G401 (cell line): ENCODE measurements around the gene SETD6. TPM values are rescaled to one million over a fixed set of nuclear protein-coding genes. Genes with fewer than 3 reads are reported as not detected.
A peak's percentile ranks its signal among the peaks of the same experiment; 100 is the strongest.
"Not testable (repeated sequence)": the region's sequence is repeated elsewhere in the genome, so short reads cannot be mapped to it uniquely, and the experiment has no call there.

Experiments
- DNase-seq: peaks from one replicate; pipeline ENCODE4 v3.0.0-alpha.2; 2015; ENCODE audit warnings: low spot score
- in situ Hi-C: cut with HindIII; loops from 2 replicates; pipeline ENCODE4 v1.10.0; 2016; ENCODE audit warnings: low sequenced_read_pairs, mixed read lengths
- total RNA-seq: library from RNA; depleted of rRNA; stranded (reverse); fragments of >200 nt; shearing (Covaris generic); gene quantifications from 2 replicates; pipeline ENCODE4 v1.2.3, GENCODE V29; 2014; rRNA removed

SETD6 gene, protein sequence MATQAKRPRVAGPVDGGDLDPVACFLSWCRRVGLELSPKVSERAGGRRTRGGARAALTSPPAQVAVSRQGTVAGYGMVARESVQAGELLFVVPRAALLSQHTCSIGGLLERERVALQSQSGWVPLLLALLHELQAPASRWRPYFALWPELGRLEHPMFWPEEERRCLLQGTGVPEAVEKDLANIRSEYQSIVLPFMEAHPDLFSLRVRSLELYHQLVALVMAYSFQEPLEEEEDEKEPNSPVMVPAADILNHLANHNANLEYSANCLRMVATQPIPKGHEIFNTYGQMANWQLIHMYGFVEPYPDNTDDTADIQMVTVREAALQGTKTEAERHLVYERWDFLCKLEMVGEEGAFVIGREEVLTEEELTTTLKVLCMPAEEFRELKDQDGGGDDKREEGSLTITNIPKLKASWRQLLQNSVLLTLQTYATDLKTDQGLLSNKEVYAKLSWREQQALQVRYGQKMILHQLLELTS
- 18.6 and 21.3 TPM in 2 replicates for total RNA-seq

DNA sequence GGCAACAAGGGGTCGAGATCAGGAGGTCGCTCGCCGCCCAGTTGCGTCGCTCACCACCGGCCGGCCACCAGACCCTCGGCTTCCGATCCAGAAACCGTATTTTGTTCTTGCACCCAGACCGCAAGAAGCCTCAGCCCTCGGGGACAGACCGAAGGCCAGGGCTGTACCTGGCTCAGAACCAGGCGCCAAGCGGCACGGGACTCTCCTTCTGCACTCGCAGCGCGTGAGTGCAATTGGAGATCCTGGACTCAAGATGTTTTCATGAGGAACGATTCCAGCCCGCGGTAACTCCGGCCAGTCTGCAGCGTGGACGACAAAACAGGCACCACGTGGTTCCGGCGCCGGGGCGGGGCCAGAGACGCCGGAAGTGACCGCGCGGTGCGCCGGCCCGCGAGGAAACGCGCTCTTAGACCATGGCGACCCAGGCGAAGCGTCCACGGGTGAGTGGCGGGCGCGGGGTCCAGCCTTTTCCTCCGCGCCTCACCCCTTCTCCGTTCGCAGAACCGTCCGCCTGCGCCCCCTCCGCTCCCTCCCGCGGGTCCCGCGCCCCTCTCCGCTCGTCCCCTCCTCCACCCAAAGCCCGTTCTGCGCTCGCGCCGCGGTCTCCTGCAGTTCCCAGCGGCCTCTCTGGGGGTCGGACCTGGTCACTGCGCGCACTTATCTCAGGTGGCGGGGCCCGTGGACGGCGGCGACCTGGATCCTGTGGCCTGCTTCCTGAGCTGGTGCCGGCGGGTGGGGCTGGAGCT lies at the start of gene SETD6:
Gene SETD6 (plus strand): TSS at position 393 of the 746 bp plus-strand sequence. CDS start 21 bp downstream, at position 414.
- in situ Hi-C loops, result no loop called here

DNA sequence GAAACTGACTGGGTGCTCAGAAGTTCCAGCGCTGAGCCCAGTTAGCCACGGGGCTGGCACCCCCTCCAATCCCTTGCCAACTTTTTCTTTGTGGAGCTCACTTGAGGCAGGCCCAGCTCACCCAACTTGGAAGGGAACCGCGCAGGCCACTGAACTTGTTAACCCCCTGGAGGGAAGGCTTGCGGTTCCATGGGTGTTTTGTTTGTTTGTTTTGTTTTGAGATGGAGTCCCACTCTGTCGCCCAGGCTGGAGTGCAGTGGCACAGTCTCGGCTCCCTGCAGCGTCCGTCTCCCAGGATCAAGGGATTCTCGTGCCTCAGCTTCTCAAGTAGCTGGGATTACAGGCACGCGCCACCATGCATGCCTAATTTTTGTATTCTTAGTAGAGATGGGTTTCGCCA lies 49.5 kb upstream of the SETD6 start:
- DNase-seq, result no peak
- in situ Hi-C loops, result no loop called here

More for the DNA sequence above, at the start of gene SETD6:
- peak; percentile 90 for DNase-seq

DNA sequence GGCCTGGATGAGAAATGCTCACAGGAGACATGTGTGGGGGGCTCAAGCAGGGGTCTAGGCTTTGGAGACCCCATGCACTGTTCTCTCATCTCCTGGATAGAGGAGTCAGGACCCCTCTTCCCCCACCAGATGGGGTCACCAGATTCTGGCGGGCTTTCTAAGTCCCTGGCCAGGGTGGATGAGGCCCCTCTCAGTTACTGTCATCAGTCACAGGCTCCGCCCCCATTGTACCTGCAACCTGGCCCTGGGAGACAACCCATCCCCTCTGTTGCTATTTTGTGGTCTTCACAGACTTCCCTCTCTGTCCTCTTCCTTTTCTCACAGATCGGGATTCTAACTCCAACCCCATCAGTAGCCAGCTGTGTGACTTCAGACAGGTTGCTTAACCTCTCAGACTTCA lies 48.9 kb upstream of the SETD6 start:
- in situ Hi-C loops, result no loop called here
- peak; percentile 33 for DNase-seq

DNA sequence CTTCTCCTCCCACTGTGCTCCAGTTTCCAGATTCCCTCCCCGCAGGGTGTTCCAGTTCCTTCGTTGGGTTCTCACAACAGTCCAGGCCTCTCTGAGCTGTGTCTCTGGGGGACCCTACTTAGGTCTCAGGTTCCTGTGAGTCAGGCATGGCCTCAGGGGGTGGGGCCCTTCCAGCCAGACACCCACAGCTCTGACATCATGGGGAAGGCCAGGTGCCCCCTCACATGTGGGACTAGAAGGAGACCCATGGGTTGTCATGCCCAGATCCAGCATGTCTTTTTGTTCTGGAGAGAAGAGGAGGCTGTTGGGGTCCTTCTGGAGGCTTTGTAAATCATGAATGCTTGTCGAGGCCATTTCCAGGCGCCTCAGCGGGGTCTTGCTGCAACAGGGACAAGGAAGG lies 47.4 kb upstream of the SETD6 start:
- no peak for DNase-seq
- in situ Hi-C loops, result no loop called here

DNA sequence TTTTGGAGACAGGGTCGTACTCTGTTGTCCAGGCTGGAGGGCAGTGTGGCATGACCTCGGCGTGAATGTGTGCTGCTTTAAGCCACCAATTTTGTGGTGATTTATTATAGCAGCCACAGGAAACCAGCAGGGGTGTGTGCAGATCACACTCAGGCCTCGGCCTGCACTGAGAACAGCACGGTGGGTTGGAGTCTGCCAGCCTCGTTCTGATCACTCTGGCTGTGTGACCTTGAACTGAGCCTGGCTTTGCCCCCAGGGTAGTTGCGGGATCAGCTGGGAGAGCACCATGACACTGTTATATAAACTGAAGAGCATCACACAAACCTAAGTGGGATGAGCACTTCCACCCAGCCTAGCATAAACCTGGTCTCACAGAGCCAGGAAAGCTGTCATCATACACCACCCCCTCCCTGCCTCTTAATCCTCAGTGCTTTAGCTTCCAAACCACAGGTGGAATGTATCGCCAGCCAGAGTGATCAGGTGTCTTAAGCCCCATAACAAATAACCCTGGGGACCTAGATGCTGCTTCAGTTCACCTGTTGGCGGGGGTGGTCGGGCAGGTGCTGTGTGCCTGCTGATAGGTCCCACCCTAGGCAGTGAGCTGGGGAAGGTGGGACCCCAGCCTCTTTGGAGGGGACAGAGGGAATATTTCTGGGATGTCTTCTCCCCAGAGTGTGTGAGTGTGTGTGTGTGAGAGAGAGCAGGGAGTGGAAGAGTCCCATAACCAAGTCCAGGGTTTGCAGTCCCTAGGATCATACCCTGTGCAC lies 43.9 kb upstream of the SETD6 start:
- in situ Hi-C loops, result no loop called here

DNA sequence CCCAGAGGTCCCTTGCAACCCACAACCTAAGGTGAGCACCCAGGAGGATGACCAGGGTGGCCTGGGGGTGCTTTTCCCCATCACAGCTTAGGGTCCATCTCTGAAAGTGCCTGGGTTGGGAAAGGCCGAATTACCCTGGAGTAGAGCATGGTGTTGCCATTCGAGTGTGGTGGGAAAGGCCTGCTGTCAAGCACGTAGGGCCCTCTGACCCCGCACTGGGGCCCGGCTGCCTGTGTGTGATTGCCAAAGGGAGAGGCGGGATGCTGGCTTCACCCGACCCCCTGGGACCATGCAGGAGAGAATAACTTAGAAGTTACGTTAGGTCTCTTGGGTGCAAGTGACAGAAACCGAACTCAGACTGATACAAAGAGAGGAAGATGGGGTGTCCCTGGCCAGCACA lies 43.1 kb upstream of the SETD6 start:
- no peak for DNase-seq
- in situ Hi-C loops, result no loop called here

More for the DNA sequence above, 43.9 kb upstream of the SETD6 start:
- peak; percentile 51 for DNase-seq

DNA sequence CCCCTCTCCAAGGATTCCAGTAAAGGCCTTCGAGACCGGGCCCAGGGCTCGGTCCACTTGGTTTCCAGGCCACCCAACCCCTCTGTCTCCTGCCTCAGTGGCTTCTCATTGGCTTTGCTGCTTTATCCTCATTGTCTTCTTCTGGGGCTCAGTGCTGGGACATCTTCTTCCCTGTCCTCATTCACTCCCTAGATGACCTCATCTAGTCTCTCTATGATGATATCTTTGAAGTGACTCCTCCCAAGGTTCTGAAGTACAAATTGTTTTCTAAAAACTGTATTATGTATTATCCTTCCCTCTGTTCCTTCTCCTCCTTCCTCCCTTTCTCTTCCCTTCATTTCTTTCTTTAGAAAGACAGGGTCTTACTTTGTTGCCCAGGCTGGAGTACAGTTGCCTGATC lies 42.5 kb upstream of the SETD6 start:
- in situ Hi-C loops, result no loop called here
- DNase-seq, result no peak

DNA sequence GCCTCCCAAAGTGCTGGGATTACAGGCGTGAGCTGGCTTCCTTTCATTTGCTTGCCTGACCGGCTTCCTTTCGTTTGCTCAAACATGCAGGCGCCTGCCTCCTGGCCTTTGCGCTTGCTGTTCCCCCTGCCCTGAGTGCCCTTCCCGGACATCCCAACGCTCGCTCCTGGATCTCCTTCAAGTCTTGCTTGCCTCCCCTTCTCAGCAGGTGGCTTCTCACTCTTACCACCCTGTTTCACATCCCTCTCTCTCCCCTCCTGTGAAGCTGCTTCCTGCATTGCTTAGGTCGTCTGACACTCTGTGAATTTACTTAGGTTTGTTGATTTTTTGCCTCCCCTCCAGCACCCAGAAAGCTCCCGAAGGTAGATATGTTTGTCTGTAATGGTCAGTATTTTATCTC lies 41.0 kb upstream of the SETD6 start:
- no peak for DNase-seq
- in situ Hi-C loops, result no loop called here

DNA sequence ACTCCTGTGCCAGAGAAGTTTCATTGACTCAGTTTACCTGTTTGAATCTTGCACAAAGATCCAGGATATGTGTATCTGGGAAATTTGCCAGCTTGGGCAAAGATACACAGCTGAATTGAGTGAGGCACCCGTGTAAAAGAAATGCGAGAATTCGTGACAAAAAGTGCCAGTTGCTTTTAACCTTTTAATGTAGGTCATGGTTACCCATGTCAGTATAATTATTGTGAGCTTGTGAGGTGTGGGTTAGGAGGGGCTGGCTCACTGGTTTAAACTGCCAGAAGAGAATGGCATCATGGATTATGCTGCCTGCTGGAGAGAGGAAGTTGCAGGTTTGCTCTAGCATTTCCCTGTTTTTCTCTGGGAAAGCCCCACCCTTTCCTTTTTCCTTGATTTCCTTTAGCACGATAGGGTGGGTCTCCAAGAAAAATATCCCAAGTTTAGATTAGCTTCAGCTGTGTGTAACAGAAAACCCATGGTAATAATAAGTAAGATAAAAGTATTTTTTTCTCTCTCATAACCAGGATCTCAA lies 40.2 kb upstream of the SETD6 start:
- in situ Hi-C loops, result no loop called here
- DNase-seq, result no peak

DNA sequence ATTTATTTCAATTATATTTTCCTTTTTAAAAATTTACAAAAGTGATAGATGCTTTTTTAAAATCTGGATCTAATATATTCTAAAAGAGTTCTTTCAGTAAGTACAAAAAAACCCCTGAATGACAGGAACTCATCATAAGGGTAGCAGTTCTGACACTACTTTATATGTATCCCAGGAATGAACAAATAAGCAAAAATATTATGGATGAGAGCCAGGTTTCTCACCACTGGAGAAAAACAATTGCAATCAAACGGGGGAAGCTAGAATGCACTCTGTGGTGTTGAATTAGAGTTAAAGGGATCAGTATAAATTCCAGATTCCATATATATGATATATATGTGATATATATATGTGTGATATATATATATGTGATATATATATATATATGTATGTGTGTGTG lies 38.5 kb upstream of the SETD6 start:
- in situ Hi-C loops, result no loop called here
- no peak for DNase-seq

DNA sequence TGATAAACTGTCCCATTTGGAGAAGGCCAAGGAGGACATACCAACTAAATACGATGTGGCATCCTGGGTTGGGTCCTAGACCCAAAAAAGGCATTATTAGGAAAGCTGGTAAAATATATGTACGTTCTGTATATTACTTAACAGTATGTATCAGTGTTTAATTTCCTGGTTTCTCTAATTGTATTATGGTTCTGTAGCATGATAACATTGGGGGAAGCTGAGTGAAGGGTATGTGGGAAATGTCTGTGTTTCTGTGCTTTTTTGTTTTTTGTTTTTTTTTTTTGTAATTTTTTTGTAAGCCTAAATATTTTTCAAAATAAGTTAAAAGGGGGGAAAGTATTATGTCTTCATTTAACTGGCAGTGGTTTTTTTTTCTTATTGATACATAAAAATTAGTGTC lies 36.9 kb upstream of the SETD6 start:
- DNase-seq, result no peak
- in situ Hi-C loops, result no loop called here

DNA sequence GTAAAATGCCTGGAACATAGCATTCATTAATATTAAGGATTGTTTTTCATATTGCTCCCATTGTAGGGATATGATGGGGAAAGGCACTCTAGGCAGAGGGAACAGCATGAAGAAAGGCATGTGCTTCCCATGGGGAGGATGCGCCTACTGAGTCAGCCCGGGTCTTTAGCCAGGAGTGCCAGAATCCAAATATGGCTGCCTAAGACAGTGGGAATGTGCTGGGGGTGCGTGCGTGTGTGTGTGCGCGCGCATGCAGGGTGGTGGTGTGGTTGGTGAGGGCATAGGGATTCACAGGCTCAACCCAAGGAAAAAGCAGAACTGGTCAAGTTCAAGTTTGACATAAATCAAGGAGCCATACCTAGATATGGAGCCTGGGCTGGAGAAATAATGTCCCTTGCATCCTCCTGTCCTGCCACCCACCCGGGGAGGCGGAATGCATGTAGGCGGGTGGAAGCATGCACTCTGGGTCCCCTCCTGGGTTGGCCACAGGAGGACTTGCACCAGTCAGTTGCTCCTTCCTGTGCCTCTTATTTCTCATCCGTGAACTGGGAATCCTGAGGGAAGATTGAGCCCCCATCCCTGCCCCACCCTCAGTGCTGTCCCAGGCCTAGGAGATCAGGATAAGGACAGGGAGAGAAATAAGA lies 34.0 kb upstream of the SETD6 start:
- in situ Hi-C loops, result no loop called here
- DNase-seq, result no peak

DNA sequence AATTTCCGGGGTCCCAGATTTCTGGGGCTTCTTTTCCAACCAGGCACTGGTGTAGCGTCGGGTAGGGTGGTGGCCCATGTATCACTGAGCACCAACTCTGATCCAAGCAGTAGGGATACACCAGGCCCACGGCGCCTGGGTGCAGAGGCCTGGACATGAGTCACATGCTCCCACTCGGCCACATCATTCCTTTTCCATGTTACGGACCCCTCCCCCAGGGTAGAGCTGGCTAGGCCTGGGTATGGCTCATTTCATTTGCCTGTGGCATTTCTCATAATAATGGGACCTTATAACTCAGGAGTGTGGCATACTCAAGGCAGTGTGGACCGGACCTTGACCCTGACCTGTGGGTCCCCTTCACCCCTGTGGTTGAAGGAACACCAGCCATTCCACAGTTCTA lies 33.4 kb upstream of the SETD6 start:
- no peak for DNase-seq
- in situ Hi-C loops, result no loop called here

DNA sequence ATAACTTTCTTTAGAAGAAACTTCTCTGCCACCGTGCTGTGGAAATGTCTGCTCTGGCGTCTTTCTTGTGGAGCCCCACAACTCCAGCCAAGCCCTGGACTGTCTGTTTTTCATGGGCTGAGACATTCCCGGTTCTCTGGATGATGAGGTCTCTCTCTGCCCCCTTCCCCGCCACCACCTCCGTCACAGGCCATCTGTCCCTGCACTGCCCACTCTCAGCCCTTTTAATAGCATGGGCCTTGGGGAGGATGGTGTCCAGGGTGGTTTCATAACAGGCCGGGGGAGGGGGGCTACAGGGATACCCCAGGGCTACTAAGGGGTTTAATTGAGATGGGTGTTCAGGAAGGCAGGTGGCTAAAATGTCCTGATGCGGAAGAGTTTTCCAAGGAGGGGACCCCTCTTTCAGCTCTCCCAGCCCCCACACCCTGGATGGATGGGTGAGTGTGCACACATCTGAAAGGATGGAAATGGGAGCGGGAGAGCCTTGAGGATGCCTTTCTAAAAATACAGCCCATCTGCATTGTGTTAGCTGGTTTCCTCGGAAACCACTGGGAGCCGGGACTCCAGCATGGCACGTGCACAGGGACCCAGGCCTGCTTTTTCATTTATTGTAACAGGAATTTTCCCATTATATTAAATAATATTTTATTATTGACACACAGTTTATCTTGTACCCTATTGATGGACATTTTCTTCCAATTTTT lies 30.0 kb upstream of the SETD6 start:
- in situ Hi-C loops, result no loop called here

DNA sequence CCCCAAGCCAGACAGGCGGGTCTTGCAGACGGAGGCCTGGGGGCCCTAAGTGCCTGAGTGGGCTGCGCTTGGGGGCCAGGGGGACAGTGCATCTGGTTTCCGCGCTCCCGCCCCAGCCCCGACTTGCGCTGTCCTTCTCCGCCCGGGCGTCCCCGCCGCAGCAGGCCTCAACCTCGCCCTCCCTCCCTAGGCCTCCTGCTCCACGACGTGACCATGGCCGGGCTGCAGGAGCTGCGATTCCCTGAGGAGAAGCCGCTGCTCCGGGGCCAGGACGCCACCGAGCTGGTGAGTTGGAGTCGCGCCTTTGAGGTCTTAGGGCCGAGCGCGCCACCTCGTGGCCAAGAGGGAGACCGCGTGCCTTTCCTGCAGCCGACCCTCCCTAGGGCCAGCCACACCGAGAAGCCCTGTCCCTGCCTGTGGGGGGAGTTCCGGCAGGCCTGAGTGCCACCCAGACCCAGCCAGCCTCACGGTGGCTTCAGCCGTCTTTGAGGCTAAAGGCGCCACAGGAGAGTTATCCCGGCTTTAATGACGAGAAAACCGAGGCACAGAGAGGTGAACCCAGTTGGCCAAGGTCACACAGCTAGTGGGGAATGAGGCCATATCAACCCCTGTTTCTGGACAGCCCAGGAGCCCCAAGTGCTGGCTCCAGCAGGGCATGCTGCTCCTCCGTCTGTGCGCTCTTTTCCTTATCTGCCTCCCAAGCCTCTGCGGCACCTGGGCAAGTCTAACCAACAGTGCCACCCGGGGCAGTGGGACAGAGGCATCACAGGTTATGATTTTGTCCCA lies 27.6 kb upstream of the SETD6 start:
- in situ Hi-C loops, result no loop called here
- peak; percentile 90 for DNase-seq

More for the DNA sequence above, 30.0 kb upstream of the SETD6 start:
- DNase-seq, result peak; percentile 32

DNA sequence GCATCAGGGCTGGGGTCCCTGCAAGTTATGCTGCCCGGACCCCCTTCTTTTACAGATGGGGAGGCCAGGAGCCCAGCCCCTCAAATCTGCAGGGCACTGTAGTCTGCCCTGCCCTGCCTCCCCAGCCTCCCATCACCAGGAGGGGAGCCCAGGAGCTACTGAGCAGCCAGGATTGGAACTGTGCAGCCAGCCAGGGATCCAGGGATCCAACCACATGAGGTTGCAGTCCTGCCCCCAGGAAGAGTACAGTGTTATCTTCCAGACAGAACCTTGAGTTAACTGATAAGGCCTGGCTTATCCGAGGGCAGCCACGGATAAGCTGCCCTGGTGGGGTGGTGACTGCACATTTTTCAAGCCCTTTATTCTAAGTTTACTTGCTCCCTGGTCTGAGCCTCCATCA lies 26.8 kb upstream of the SETD6 start:
- in situ Hi-C loops, result no loop called here

DNA sequence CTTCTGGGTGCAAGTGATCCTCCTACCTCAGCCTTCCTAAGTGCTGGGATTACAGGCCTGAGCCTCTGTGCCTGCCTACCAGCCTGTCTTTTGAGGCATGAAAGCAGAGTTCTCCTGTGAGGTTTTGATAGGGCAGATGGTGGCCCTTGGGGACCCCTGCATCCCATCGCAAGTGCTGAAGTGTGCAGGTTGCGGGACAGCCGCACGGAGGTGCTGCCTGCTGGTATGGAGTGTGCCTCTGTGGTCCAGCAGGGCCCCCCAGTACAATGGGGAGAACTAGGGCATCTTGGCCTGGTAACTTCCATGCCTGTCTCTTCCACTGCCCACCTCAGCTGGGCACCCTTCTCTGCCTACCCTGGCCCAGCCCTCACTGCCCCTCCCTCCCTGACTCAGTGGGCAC lies 25.3 kb upstream of the SETD6 start:
- no peak for DNase-seq
- in situ Hi-C loops, result no loop called here

More for the DNA sequence above, 26.8 kb upstream of the SETD6 start:
- no peak for DNase-seq

DNA sequence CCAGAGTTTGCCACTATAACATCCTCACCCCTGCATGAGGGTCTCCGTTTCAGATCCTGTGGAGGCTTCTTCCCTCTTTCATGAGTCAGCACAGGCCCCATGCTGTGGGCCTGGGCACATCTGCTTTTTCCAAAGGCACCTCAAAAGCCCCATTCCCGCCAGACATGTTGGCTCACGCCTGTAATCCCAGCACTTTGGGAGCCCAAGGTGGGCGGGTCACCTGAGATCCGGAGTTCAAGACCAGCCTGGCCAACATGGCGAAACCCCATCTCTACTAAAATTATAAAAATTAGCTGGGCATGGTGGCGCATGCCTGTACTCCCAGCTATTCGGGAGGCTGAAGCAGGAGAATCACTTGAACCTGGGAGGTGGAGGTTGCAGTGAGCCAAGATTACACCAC lies 24.8 kb upstream of the SETD6 start:
- in situ Hi-C loops, result not testable (repeated sequence)

More for the DNA sequence above, 24.8 kb upstream of the SETD6 start:
- not testable (repeated sequence) for DNase-seq
